ENCODE results near the gene SLC35A2.
"Not testable (repeated sequence)": the region's sequence is repeated elsewhere in the genome, so short reads cannot be mapped to it uniquely, and the experiment has no call there.

Gene SLC35A2

DNA sequence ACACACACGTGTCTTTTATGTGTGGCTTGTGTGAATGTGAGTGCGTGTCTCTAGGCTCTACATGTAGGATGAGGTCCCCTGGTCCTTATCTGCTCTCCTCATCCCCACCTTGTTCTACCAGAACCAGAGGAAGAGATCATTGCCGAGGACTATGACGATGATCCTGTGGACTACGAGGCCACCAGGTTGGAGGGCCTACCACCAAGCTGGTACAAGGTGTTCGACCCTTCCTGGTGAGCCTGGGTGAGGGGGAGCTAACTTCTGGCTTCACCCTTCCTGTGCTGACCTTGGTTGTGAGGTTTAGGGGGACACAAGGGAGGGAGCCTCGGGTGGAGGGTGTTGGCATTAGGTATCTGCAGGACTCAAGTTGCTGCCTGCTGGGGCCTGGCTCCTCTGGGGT, 10.4 kb downstream of the SLC35A2 start:
- no peak for DNase-seq

DNA sequence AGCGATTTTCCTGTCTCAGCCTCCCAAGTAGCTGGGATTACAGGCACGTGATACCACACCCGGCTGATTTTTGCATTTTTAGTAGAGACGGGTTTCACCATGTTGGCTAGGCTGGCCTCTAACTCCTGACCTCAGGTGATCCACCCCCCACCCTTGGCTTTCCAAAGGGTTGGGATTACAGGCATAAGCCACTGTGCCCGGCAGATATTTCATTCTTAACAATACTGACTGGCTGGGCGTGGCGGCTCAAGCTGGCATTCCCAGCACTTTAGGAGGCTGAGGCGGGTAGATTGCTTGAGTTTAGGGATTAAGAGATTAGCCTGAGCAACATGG, 12.4 kb downstream of the SLC35A2 start:
- DNase-seq = no peak

DNA sequence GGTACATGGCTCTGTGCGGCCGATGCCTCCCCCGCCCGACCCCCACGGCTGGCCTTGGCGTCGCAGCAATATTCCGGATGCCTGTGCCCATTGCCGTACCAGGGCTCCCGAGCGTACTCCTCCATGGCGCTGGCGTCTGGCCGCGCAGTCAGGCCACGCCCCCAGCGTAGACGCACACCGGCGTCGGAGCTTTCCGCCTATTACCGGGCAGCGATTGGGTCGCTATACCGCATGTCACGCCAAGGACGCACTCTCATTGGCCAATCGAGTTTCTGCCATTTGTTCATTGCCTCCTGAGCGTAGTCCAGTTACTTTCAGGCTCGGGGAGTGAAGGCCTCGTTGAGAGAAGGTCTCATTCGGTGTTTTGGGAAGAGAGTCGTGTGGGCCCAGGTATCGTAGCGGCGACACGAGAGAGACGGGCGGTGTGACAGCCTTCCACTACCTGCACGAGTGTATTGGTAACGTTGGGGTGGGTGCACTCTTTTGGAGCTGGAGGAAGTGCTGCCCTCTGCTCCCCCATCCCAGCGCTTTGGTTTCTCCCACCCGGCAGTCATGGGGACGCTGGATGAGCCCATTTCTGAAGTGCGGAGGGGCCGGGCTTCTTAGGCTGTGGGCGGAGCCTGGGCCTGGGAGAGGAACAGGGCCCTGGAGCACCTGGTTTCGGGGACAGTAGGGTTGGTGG, 13.7 kb downstream of the SLC35A2 start, which contains the start of the genes PQBP1 and TIMM17B:
Gene PQBP1, plus strand, starts transcription at position 306 of the 682 bp plus-strand sequence. CDS start 580 bp downstream, outside the sequence.
Gene TIMM17B, minus strand, starts transcription at position 144 of the 682 bp plus-strand sequence. Its CDS starts 19 bp downstream, at position 125.
- peak; percentile 94 for DNase-seq

DNA sequence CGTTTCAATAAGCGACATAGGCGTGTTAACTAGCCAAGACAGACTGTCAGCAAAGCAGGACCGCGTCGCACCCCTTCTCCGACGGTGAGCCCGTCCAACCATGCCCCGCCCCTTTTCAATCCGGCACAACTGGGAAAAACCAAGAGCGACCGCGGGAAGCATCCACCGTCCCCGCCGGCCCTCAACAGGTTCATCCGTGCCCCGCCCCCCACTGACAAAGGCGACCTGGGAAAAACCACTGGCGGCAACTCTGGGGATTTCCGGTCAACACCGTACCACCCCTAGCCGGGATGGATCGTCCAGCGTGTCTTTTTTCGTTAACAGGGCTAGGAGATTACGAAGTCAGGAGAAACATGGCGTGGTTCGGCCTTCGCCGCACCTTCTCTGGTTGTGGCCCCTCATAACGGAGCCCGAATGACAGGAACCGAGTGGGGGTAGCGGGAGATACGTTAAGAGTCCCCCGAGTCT, 14.3 kb downstream of the SLC35A2 start:
- peak; percentile 60 for DNase-seq

DNA sequence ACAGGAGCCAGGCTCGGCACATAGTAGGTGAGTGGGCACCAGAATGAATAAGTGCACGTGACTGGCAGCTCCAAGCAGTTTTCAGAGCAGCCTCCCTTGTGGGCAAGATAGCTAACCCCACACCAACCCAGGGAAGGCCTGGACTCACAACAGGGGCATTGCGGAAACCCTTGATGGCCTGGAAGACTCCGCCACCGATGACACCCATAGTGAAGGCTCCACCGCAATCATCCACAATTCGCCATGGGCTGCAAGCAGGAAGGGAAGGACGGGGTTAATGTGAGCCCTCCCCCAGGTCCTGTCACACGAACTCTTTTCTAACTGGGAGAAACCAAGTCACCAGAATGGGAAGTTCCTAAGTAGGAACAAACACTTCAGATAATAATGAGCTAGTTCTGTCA, 14.8 kb downstream of the SLC35A2 start:
- no peak for DNase-seq

DNA sequence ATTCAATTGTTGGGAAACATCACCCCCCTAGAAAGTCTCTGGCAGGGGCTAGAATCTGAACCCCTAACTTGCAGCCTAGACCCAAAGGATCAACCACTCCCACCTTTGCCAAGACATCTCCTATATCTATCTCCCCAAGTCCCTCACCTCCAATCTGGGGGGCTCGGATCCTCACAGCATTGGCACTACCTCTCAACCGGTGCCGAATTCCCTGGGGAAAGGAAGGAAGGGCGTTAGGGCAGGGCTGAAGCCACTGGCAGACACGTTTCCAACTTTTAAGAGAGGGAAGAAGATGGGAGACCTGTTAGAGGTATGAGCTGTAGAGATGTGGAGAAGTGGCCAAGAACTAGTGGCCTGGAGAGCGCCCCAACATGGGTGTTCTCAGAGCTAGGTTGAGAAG, 16.6 kb downstream of the SLC35A2 start:
- no peak for DNase-seq

DNA sequence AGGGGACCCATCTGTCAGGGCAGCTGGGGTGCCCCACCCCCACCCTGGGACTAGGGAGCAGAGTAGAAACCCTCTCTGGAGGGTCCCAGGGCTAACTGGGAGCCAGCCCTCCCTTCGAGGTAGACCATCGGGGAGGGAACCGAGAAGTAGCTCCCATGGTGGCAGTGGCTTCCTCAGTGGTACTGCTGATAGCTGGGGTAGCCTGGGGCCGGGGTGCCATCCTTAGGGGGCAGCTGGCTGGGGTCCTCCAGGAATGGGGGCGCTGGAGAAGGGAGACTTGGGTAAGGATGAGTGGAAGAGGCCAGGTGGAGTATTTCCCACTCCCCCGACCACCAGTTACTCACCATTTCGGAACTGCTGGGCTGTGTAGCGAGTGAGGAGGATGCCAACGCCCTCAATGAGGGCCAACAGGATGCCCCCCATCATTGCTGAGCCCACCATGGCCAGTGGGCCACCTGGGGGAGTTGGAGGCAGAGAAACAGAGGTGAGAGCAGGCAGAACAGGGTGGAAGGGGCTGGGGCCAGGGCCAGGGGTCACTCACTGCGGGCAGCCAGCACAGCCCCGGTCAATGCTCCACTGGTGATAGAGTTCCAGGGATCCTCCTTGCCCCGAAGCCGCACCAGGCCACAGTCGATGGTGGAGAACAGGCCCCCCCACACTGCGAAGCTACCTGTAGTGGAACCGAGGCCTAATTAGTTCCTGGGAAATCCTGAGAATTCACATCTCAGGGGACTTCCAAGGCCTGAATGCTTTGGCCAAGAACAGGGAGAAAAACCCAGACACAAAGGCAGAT, 17.7 kb downstream of the SLC35A2 start:
- no peak for DNase-seq

DNA sequence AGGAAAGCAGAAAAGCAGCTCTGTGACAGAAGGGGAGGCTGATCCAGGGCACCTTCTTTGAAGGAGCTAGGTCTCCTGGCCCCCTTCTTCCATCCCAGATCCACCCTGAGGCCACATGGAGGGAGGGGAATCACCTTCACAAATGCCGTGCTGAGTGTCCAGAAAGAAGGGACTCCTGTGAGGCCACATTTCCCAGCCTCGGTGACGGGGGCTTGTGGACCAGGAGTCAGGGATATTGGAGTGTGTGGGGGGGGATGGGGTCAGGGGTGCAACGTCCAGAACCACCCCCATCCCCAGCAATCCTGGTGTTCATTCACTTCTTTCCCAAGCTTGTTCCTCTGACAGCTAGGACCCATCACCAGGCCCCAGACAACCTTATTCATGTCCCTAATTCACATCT, 18.6 kb downstream of the SLC35A2 start:
- no peak for DNase-seq

DNA sequence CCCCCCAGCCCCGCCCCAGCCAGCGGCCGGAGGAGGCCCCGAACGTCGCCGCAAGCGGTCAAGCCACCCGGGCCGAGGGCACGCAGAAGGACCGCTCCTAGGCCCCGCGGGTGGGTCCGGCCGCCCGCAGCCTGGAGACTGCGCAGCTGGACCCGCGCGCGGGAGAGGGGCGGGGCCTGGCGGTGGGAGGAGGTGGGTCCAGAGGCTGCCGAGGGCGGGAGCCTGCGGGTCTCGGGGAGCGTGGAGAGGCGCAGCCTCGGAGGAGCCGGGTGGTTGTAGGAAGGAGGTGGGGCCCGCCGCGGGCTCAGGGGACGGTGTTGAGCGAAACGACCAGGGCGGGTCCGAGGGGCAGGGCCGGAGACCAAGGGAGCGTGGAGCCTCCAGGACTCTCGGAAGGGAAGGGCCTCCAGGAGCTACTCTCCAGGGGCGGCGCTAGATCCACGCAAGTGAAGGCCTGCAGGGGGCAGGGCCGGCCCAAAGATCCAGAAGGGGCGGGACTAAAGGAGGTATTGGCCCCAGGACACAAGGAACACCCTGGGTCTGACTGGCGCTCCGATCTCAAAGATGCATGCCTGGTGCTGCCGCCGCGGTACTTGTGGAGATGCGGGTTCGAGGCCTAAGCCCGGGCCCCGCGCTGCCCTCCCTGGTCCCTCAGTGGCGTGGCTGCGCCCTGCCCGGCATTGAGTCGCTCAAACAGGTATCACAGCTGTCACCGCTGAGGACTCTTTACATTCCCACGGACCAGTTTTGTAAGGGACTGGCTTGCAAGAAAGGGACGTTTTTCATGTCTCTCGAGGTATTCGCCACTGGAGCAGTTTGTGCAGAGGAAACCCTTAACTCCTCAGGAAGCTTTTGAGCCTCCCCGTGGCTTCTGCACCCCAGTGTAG, 19.8 kb downstream of the SLC35A2 start:
- DNase-seq = peak; percentile 79

DNA sequence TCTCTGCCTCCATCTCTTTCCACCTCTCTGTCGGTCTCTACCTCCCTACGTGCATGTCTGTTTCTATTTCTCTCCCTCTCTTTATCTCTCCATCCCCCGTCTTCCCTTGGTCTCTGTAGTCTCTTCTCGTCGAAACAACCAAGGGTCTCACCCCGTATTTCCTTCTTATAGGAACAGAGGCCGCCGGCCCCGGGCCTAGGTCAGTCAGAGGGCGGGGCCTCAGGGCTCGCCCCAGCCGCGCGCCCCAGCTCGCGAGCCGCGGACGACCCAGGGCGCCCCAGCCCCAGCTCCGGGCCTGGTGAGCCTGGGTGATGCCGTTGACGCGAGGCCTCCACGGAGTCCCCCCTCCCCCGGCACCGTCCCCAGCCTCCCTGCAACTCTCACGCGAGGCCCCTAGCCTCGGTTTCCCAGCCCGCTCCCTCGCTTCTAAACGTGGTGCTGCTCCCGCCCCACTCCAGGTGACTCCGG, 20.5 kb downstream of the SLC35A2 start:
- no peak for DNase-seq

DNA sequence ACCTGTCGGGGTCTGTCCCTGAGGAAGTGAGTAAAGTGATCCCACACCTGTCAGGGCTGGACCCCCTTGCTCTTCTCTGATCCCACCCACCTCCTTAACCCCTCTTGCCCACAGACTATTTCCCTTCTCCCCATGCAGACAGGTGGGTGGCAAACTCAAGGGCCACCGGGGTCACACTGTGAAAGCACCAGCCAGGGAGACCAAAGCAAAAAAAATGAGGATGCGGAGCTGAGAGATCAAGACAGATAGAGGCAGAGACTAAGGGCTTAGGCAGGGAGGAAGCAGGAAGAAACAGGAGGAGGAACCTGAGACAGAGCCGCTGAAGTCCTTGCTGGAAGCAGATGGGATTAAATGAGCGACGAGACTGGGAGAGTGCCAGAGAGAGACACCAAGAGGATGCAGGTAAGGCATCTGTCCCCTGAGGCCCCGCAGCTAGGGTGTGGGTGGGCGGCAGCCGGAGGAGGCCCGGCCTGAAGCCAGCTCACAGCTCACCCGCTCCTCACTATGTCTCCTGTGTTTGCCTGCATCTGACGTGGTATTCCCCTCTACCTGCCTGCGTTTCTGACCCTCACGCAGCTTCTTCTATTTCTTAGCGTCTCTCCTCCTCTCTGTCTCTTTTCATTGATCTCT, 21.0 kb downstream of the SLC35A2 start:
- no peak for DNase-seq

DNA sequence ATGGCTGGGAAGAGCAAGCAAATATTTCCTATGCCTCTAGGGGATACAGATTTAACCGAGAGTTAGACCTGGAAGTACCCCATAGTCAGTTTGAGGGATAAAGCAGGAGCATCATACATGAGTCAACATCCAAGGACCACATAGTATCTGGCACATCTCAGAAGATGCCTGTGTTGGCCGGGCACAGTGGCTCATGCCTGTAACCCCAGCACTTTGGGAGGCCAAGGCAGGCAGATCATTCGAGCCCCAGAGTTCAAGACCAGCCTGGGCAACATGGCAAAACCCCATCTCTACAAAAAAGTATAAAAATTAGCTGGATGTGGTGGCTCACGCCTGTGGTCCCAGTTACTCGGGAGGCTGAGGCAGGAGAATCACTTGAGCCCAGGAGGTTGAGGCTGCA, 24.9 kb downstream of the SLC35A2 start:
- not testable (repeated sequence) for DNase-seq

DNA sequence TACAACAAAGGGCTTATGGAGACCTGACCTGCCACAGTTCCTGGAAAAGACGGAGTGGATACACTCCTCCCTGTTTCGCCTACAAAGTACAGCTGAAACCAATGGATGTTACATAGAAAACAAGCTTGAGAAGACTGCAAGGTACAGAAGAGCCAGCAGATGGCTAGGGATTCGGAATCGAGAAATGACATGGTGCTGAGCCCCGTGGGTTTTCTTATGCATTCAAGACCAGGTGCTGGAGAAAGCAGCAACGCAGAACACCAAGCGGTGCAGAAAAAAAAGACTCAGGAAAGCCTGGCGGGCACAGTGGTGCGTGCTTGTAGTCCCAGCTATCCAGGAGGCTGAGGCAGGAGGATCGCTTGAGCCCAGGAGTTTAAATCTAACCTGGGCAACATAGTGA, 27.7 kb downstream of the SLC35A2 start:
- no peak for DNase-seq

DNA sequence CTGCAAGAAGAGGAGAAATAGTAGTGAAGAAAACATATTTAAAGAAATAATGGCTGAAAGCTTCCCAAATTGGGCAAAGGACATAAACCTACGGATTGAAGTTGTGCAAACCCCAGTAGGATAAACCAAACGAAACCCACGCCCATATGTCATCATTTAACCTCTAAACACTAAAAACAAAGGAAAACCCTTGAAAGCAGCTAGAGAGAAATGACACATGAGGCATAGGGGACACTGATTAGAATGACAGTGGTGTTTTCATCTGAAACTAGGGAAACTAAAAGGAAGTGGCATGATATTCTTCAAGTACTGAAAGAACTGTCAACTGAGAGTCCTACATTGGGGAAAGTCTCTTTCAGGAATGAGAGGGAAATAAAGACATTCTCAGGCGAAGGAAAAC, 34.5 kb downstream of the SLC35A2 start:
- not testable (repeated sequence) for DNase-seq

DNA sequence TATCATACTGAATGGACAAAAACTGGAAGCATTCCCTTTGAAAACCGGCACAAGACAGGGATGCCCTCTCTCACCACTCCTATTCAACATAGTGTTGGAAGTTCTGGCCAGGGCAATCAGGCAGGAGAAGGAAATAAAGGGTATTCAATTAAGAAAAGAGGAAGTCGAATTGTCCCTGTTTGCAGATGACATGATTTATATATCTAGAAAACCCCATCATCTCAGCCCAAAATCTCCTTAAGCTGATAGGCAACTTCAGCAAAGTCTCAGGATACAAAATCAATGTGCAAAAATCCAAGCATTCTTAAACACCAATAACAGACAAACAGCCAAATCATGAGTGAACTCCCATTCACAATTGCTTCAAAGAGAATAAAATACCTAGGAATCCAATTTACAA, 39.4 kb downstream of the SLC35A2 start:
- not testable (repeated sequence) for DNase-seq

DNA sequence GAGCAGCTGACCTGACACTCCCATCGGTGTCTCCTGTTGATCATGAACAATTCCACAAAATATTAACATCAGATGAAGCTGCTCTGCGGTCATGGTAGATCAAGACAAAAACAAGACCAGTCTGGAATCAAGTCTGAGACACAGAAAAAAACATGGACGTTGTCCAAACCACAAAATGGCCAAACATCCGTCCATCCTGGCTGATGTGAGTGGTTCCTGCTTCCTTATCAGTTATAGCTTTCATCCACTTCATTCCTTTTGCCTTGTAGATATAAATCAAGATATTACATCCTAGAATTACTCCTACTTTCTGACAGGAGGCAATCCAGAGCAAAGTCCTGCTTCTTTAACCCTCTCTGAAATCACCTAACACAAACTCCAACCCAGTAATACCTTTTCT, 47.2 kb downstream of the SLC35A2 start:
- no peak for DNase-seq

DNA sequence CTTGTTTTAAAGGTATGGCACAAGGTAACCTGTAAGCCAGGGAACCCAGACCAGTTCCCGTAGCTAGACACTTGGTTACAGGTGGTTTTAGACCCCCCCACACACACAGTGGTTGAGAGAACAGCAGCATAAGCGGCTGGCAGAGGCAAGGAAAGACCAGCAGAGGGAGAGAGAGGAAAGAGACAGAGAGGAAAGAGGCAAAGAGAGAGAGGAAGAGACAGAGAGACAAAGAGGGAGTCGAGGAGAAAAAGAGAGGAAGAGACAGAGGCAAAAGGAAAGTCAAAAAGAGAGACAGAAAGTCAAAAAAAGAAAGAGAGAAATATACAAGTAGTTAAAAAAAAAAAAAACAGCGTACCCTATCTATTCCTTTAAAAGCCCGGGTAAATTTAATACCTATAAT, 56.5 kb downstream of the SLC35A2 start:
- DNase-seq = no peak

DNA sequence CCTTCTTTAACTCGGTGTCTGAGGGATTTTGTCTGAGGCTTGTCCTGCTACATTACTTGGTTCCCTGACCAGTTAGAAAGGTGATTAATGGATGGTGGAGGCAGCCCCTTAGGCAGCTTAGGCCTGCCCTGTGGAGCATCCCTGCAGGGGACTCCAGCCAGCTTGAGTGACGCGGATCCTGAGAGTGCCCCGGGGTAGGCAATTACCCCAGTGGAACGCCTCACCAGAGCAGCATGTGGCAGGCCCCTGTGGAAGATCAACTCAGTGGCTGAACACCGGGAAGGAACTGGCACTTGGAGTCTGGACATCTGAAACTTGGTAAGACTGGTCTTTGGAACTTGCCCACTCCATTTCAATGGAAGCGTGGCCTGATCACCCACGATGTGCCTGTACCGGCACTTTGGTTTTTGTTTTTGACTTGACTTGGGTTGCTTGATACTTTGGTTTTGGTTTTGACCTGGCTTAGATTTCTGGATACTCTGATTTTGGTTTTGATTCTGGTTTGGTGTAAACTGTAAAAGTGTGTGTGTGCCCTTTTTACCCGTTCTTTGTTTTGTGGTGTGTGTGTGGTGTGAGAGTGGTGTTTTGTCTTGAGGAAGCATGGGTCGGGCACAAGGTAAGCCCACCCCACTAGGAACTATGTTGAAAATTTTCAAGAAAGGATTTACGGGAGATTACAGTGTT, 57.2 kb downstream of the SLC35A2 start:
- DNase-seq = not testable (repeated sequence)

DNA sequence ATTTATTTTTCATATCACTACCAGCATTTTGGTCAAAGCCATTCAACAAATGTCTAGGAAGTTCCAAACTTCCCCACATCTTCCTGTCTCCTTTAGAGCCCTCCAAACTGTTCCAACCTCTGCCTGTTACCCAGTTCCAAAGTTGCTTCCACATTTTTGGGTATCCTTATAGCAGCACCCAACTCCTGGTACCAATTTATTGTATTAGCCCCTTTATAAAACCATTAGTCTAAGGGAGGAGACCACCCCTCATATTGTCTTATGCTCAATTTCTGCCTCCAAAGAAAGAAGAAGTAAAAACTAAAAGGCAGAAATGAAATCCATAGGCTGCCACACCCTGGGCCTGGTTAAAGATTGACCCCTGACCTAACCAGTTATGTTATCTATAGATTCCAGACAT, 58.0 kb downstream of the SLC35A2 start:
- DNase-seq = not testable (repeated sequence)

Data from CD4-positive, alpha-beta T cell treated with Interleukin-4 for 4 hours (primary cell).